Stomach smooth muscle (tissue), 2 donors: ENCODE data around the gene KATNB1.

Source experiments
- H3K27ac ChIP-seq: one replicate; pipeline ENCODE4 v1.7.0; 2013; ENCODE audit warnings: mild to moderate bottlenecking, low read length, inconsistent platforms
- H3K27me3 ChIP-seq, 2 donors: one replicate each; pipeline ENCODE4 v1.7.0; 2013; ENCODE audit warnings: low read length in 2 of 2; ENCODE audit not compliant: insufficient read depth in 2 of 2, control insufficient read depth in 1 of 2
- H3K36me3 ChIP-seq, 2 donors: one replicate each; pipeline ENCODE4 v1.7.0; 2013; ENCODE audit warnings: low read length in 2 of 2; ENCODE audit not compliant: control insufficient read depth in 2 of 2, insufficient read depth in 2 of 2
- H3K4me1 ChIP-seq: one replicate; pipeline ENCODE4 v1.7.0; 2013; ENCODE audit warnings: low read length; ENCODE audit not compliant: control insufficient read depth, insufficient read depth
- H3K4me3 ChIP-seq, 2 donors: one replicate each; pipeline ENCODE4 v1.7.0; 2013; ENCODE audit warnings: low read length in 2 of 2
- H3K9ac ChIP-seq, 2 donors: one replicate each; pipeline ENCODE4 v1.7.0; 2013; ENCODE audit warnings: low read length in 2 of 2, mild to moderate bottlenecking in 1 of 2
- H3K9me3 ChIP-seq, 2 donors: one replicate each; pipeline ENCODE4 v1.7.0; 2013; ENCODE audit warnings: low read length in 2 of 2; ENCODE audit not compliant: control insufficient read depth in 2 of 2
- donor health status: healthy.
- donor health status: Pancreatic carcinoma.

Gene KATNB1

GRCh38 chr16:57701759-57702371 is 33.7 kb upstream of the KATNB1 start:
- Histone ChIP-seq H3K27ac (no peak overlapping the region), H3K4me3 (no peak overlapping the region), H3K4me1 (no peaks in the 10 kb centered on the region), H3K9ac (no peak overlapping the region), H3K9me3 (no peaks in the 10 kb centered on the region), H3K27me3 (no peaks in the 10 kb centered on the region), H3K36me3 (no peaks in the 10 kb centered on the region)

- no peaks in the 10 kb centered on the region for H3K9me3 ChIP-seq
- H3K4me1 ChIP-seq: no peaks in the 10 kb centered on the region
- H3K9ac ChIP-seq: no peak overlapping the region
- H3K27ac ChIP-seq: no peak overlapping the region
- H3K36me3 ChIP-seq: no peaks in the 10 kb centered on the region
- no peak overlapping the region for H3K4me3 ChIP-seq
- peaks cover 0 to 5% of the 10 kb centered on the region in 2 donors for H3K27me3 ChIP-seq
These were observed 32.1 kb upstream of the KATNB1 start for GRCh38 chr16:57703416-57704010.

GRCh38 chr16:57704011-57704904 is 31.3 kb upstream of the KATNB1 start:
- Histone ChIP-seq H3K4me1 (no peaks in the 10 kb centered on the region), H3K9me3 (no peaks in the 10 kb centered on the region), H3K27me3 (peaks cover 0 to 5% of the 10 kb centered on the region in 2 donors), H3K36me3 (no peaks in the 10 kb centered on the region), H3K27ac (no peak overlapping the region), H3K4me3 (no peak overlapping the region), H3K9ac (no peak overlapping the region)

DNA sequence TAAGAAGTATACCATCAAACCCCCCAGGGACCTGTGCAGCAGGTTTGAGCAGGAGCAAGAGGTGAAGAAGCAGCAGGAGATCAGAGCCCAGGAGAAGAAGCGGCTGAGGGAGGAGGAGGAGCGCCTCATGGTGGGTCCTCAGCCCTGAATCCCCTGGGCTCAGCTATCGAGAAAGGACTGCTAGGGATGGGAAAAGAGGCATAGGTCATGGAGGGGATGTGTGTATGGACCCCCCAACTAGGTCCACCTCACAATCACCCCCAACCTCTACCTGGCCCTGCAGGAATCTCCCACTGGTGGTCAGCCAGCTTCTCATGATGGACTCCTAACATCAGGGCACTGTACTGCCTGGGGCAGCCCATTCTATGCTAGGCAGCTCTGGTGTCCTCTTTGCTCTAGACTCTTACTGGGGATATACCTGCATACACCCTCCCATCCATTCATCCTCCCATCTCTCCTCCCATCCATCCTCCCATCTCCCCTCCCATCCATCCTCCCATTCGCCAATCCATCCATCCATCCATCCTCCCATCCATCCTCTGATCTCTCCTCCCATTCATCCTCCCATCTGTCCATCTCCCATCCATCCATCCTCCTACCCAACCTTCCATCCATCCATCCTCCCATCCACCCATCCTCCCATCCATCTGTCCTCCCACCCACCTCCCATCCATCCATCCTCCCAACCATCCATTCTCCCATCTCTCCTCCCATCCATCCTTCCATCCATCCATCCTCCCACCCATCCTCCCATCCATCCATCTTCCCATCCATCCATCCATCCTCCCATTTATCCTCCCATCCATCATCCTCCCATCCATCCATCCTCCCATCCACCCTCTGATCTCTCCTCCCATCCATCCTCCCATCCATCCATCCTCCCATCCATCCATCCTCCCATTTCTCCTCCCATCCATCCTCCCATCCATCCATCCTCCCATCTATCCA is 30.4 kb upstream of the KATNB1 start:
- Histone ChIP-seq H3K4me1 (no peaks in the 10 kb centered on the region), H3K36me3 (no peaks in the 10 kb centered on the region), H3K27ac (no peak overlapping the region), H3K9ac (no peak overlapping the region), H3K4me3 (no peak overlapping the region), H3K9me3 (no peaks in the 10 kb centered on the region), H3K27me3 (peaks cover 0 to 5% of the 10 kb centered on the region in 2 donors)

DNA sequence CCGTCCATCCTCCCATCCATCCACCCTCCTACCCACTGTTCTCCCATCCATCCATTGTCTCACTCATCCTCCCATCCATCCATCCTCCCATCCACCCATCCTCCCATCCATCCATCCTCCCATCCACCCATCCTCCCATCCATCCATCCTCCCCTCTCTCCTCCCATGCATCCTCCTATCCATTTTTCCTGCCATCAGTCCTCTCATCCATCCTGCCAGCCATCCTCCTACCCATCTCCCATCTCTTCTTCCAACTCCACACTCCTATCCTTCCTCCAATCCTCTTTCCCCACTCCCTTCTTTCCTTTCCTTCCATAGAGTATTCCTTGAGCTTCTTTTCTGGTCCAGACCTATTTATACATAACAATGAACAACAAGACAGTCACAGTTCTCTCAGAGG is 28.9 kb upstream of the KATNB1 start:
- Histone ChIP-seq H3K27me3 (peaks cover 0 to 5% of the 10 kb centered on the region in 2 donors), H3K4me3 (no peak overlapping the region), H3K9ac (no peak overlapping the region), H3K9me3 (no peaks in the 10 kb centered on the region), H3K27ac (no peak overlapping the region), H3K4me1 (no peaks in the 10 kb centered on the region), H3K36me3 (no peaks in the 10 kb centered on the region)

- H3K27ac ChIP-seq: no peak overlapping the region
- H3K36me3 ChIP-seq: no peaks in the 10 kb centered on the region
These were observed 28.2 kb upstream of the KATNB1 start for GRCh38 chr16:57707331-57707730.

GRCh38 chr16:57708168-57708567 is 27.4 kb upstream of the KATNB1 start:
- Histone ChIP-seq H3K9me3 (no peaks in the 10 kb centered on the region), H3K27ac (no peak overlapping the region), H3K27me3 (peaks cover 0 to 5% of the 10 kb centered on the region in 2 donors), H3K36me3 (no peaks in the 10 kb centered on the region), H3K4me3 (no peak overlapping the region), H3K9ac (no peak overlapping the region), H3K4me1 (no peaks in the 10 kb centered on the region)

More at GRCh38 chr16:57707331-57707730, 28.2 kb upstream of the KATNB1 start:
- Histone ChIP-seq H3K4me3 (no peak overlapping the region), H3K9me3 (no peaks in the 10 kb centered on the region), H3K9ac (no peak overlapping the region), H3K27me3 (peaks cover 0 to 5% of the 10 kb centered on the region in 2 donors), H3K4me1 (no peaks in the 10 kb centered on the region)

- Histone ChIP-seq H3K36me3 (no peaks in the 10 kb centered on the region), H3K27ac (no peak overlapping the region), H3K27me3 (peaks cover 0 to 7% of the 10 kb centered on the region in 2 donors), H3K9ac (no peak overlapping the region), H3K4me1 (no peaks in the 10 kb centered on the region), H3K9me3 (no peaks in the 10 kb centered on the region), H3K4me3 (no peak overlapping the region)
These were observed 25.9 kb upstream of the KATNB1 start for GRCh38 chr16:57709663-57710062.

DNA sequence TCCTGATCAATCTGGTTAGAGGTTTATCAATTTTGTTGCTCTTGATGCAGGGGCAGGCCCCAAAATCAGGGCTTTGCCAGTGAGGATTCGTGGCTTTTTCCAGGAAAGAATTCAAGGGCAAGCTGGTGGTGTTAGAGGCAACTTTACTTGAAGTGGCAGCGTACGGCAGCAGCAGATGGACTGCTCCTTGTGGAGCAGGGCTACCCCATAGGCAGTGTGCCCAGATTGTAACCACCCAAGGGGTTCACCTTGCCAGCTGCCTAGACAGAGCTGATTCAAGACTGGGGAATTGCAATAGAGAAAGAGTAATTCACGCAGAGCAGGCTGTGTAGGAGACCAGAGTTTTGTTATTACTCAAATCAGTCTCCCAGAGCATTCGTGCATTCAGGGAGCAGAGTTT is 24.2 kb upstream of the KATNB1 start:
- H3K4me3 ChIP-seq: no peak overlapping the region
- no peaks in the 10 kb centered on the region for H3K36me3 ChIP-seq
- no peaks in the 10 kb centered on the region for H3K4me1 ChIP-seq
- H3K9me3 ChIP-seq: no peaks in the 10 kb centered on the region
- H3K27me3 ChIP-seq: peaks cover 0 to 7% of the 10 kb centered on the region in 2 donors
- H3K9ac ChIP-seq: no peak overlapping the region
- H3K27ac ChIP-seq: no peak overlapping the region

DNA sequence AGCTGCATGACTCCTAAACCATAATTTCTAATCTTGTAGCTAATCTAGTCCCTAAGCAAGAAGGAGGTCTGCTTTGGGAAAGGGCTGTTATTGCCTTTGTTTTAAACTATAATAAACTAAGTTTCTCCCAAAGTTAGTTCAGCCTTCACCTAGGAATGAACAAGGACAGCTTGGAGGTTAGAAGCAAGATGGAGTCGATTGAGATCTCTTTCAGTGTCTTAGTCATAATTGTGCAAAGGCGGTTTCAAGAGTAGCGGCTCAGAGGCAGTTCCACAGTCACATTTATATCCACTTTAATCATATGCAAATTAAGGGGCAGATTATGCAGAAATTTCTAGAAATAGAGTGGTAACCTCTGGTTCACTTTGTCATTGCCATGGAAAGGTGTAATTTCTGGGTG is 23.6 kb upstream of the KATNB1 start:
- H3K27me3 ChIP-seq: peaks cover 0 to 9% of the 10 kb centered on the region in 2 donors
- no peaks in the 10 kb centered on the region for H3K36me3 ChIP-seq
- no peak overlapping the region for H3K9ac ChIP-seq
- H3K4me1 ChIP-seq: no peaks in the 10 kb centered on the region
- H3K27ac ChIP-seq: no peak overlapping the region
- H3K9me3 ChIP-seq: no peaks in the 10 kb centered on the region
- no peak overlapping the region for H3K4me3 ChIP-seq
